A673 (cell line): Measurements from ENCODE around the gene TXN. TPM values are rescaled to one million over a fixed set of nuclear protein-coding genes. Genes with fewer than 3 reads are reported as not detected.

ENCODE experiments used
- BruUV-seq: library from RNA; stranded (reverse); fragments of 400-500 nt; replicated peaks from 2 replicates; lab custom pipeline; 2021; lab: Mats Ljungman, UMichigan
- CTCF ChIA-PET: fragments of 300-600 bp; sonication (Branson Sonifier 250); formaldehyde crosslinking; loops from one replicate; lab custom pipeline; 2022; ENCODE audit warnings: antibody characterized with exemption; lab: Charles Lee
- POLR2A ChIA-PET: fragments of 300-600 bp; sonication (Branson Sonifier 250); formaldehyde crosslinking; loops from one replicate; lab custom pipeline; 2022; ENCODE audit warnings: antibody characterized with exemption; ENCODE audit not compliant: low non-redundant PET; lab: Charles Lee
- DNase-seq: peaks from one replicate; pipeline ENCODE4 v3.0.0-alpha.2; 2015; ENCODE audit warnings: low spot score
- H3K27ac ChIP-seq: fragments of 200-600 bp; sonication (generic); 2 replicates; pipeline ENCODE4 v1.5.1; 2016; ENCODE audit warnings: mixed run types, low read depth, mild to moderate bottlenecking, mixed read lengths, antibody characterized with exemption, low read length; ENCODE audit not compliant: poor library complexity, severe bottlenecking
- H3K27me3 ChIP-seq: fragments of 200-600 bp; sonication (generic); replicated peaks from 2 replicates; pipeline ENCODE4 v1.6.1; 2017; ENCODE audit warnings: mixed run types, low read depth, mild to moderate bottlenecking, mixed read lengths, antibody characterized with exemption, low read length; ENCODE audit not compliant: insufficient read depth, poor library complexity
- H3K36me3 ChIP-seq: fragments of 200-600 bp; sonication (generic); 2 replicates; pipeline ENCODE4 v1.6.1; 2016; ENCODE audit warnings: mixed run types, mild to moderate bottlenecking, mixed read lengths, antibody characterized with exemption, low read length; ENCODE audit not compliant: insufficient read depth, poor library complexity, severe bottlenecking
- H3K4me1 ChIP-seq: fragments of 200-600 bp; sonication (generic); 2 replicates; pipeline ENCODE4 v1.6.1; 2017; ENCODE audit warnings: mixed run types, mild to moderate bottlenecking, mixed read lengths, antibody characterized with exemption, low read length; ENCODE audit not compliant: insufficient read depth, poor library complexity, severe bottlenecking
- H3K4me3 ChIP-seq: fragments of 200-600 bp; sonication (generic); 2 replicates; pipeline ENCODE4 v1.5.1; 2016; ENCODE audit warnings: low read depth, mixed run types, mild to moderate bottlenecking, mixed read lengths, low read length; ENCODE audit not compliant: poor library complexity, severe bottlenecking
- H3K9me3 ChIP-seq: fragments of 200-600 bp; sonication (generic); 2 replicates; pipeline ENCODE4 v1.6.1; 2016; ENCODE audit warnings: mixed run types, low read depth, mild to moderate bottlenecking, mixed read lengths, antibody characterized with exemption, low read length; ENCODE audit not compliant: poor library complexity, severe bottlenecking
- CTCF ChIP-seq: fragments of 300-800, 200-600 bp; sonication (generic); conservative IDR thresholded peaks from 2 replicates; pipeline ENCODE4 v1.5.1; 2017; ENCODE audit warnings: low read depth, mild to moderate bottlenecking, antibody characterized with exemption, low read length, moderate library complexity, mixed read lengths
- EZH2 ChIP-seq: fragments of 200-600 bp; sonication (generic); IDR thresholded peaks from 2 replicates; pipeline ENCODE4 v1.6.1; 2017; ENCODE audit warnings: borderline replicate concordance, low read depth, mild to moderate bottlenecking, mixed read lengths, antibody characterized with exemption, low read length; ENCODE audit not compliant: poor library complexity, severe bottlenecking
- intact Hi-C: fragments of 100-400 bp; cut with micrococcal nuclease; formaldehyde crosslinking; loops from one replicate; pipeline ENCODE4 v1.10.0; 2022; ENCODE audit not compliant: unreplicated experiment
- total RNA-seq: library from RNA; stranded (reverse); gene quantifications from 2 replicates; pipeline ENCODE4 v1.2.3, GENCODE V29; 2021

Gene TXN
- total RNA-seq, 1 experiment from 2014 or later = 284 TPM

- Histone ChIP-seq H3K27ac (no peak overlapping the region), H3K9me3 (no peaks in the 10 kb centered on the region), H3K27me3 (no peaks in the 10 kb centered on the region), H3K4me3 (no peak overlapping the region), H3K36me3 (no peaks in the 10 kb centered on the region), H3K4me1 (no peaks in the 10 kb centered on the region)
- intact Hi-C loops = no loop called here
- TF ChIP-seq EZH2 = no peak
- TF ChIP-seq CTCF = no peak
- ChIA-PET POLR2A (no interaction called here), CTCF (no interaction called here)
- no TSS peak for BruUV-seq
- no peak for DNase-seq
Measured at GRCh38 chr9:110278080-110278707, 21.9 kb upstream of the TXN start.

- no peak for DNase-seq
- H3K9me3 ChIP-seq = no peaks in the 10 kb centered on the region
- CTCF ChIA-PET = no interaction called here
- no peak overlapping the region for H3K27ac ChIP-seq
- no peak overlapping the region for H3K4me3 ChIP-seq
- POLR2A ChIA-PET = no interaction called here
- TF ChIP-seq EZH2 = no peak
- no peak for TF ChIP-seq CTCF
- intact Hi-C loops = no loop called here
- BruUV-seq = no TSS peak
- H3K27me3 ChIP-seq = no peaks in the 10 kb centered on the region
- no peaks in the 10 kb centered on the region for H3K36me3 ChIP-seq
- H3K4me1 ChIP-seq = no peaks in the 10 kb centered on the region
Measured at GRCh38 chr9:110276781-110277180, 20.5 kb upstream of the TXN start.

- BruUV-seq = no TSS peak
- H3K4me3 ChIP-seq = no peak overlapping the region
- ChIA-PET CTCF (no interaction called here), POLR2A (no interaction called here)
- intact Hi-C loops = no loop called here
- H3K4me1 ChIP-seq = no peaks in the 10 kb centered on the region
- H3K27me3 ChIP-seq = no peaks in the 10 kb centered on the region
- H3K27ac ChIP-seq = no peak overlapping the region
- H3K36me3 ChIP-seq = no peaks in the 10 kb centered on the region
- no peak for DNase-seq
- no peaks in the 10 kb centered on the region for H3K9me3 ChIP-seq
- TF ChIP-seq EZH2 (no peak), CTCF (no peak)
Measured at GRCh38 chr9:110270211-110270995, 14.1 kb upstream of the TXN start.
